RPMI8226 (cell line): ENCODE measurements around the gene SLC35D1.
"Not testable (repeated sequence)": the region's sequence is repeated elsewhere in the genome, so short reads cannot be mapped to it uniquely, and the experiment has no call there.

Experiments
- DNase-seq: peaks from one replicate; pipeline ENCODE4 v3.0.0-alpha.2; 2015

Gene SLC35D1

GRCh38 chr1:66982561-66983260 is 71.2 kb downstream of the SLC35D1 start:
- DNase-seq = no peak

- no peak for DNase-seq
These were observed 72.3 kb downstream of the SLC35D1 start for GRCh38 chr1:66981679-66982078.

GRCh38 chr1:66980745-66981367 is 73.1 kb downstream of the SLC35D1 start:
- DNase-seq = no peak

GRCh38 chr1:66979621-66980020 is 74.3 kb downstream of the SLC35D1 start:
- DNase-seq = not testable (repeated sequence)

- DNase-seq = no peak
These were observed 75.7 kb downstream of the SLC35D1 start for GRCh38 chr1:66978201-66978600.

- DNase-seq = no peak
These were observed 85.4 kb downstream of the SLC35D1 start for GRCh38 chr1:66968574-66968973.

- DNase-seq = not testable (repeated sequence)
These were observed 87.6 kb downstream of the SLC35D1 start for GRCh38 chr1:66966188-66966873.

- no peak for DNase-seq
These were observed 96.0 kb downstream of the SLC35D1 start for GRCh38 chr1:66957938-66958337.

- no peak for DNase-seq
These were observed 99.7 kb downstream of the SLC35D1 start for GRCh38 chr1:66954208-66954607.

GRCh38 chr1:66951513-66951912 is 102.4 kb downstream of the SLC35D1 start:
- no peak for DNase-seq
